ENCODE results near the gene CFTR. TPM values are rescaled to one million over a fixed set of nuclear protein-coding genes. Genes with fewer than 3 reads are reported as not detected.
"Not testable (repeated sequence)": the region's sequence is repeated elsewhere in the genome, so short reads cannot be mapped to it uniquely, and the experiment has no call there.

CFTR gene
- total RNA-seq, 1 experiment from 2014 or later, result 0.31 TPM

- CTCF ChIA-PET, result interaction anchor here (0.9 kb wide), 2 partner anchors 21 to 257 kb away, joined by 3 to 7 read pairs; no protein-coding TSS in a partner anchor
- Histone ChIP-seq H3K27ac (ENCODE audit: low read length) (no peak overlapping the region), H3K9me3 (ENCODE audit: control insufficient read depth, insufficient read depth, low read depth, low read length) (no peaks in the 10 kb centered on the region), H3K4me3 (ENCODE audit: low read depth in 2 of 2, low read length in 2 of 2) (no peak overlapping the region), H3K36me3 (ENCODE audit: control insufficient read depth, insufficient read depth, low read length) (no peaks in the 10 kb centered on the region), H3K4me1 (ENCODE audit: control insufficient read depth, insufficient read depth, low read length) (no peaks in the 10 kb centered on the region), H3K27me3 (ENCODE audit: control insufficient read depth, insufficient read depth, low read length) (no peaks in the 10 kb centered on the region)
- BruUV-seq (replicated peaks), result no TSS peak
- POLR2A ChIA-PET, result no interaction called here
- TF ChIP-seq CTCF (IDR thresholded peaks at IDR 0.05), result peak; percentile 63; the same call in 1 of the 2 replicates
- no peak for TF ChIP-seq TCF7L2 (IDR thresholded peaks at IDR 0.05; ENCODE audit: low read depth, low read length)
- no peak for TF ChIP-seq SIN3A (IDR thresholded peaks at IDR 0.05; ENCODE audit: borderline replicate concordance, insufficient read depth, low read depth, low read length)
- no peak for ATAC-seq
- peak; percentile 17 for DNase-seq (ENCODE audit: low read depth, low spot score)
- intact Hi-C loops (cut with micrococcal nuclease; ENCODE audit: unreplicated experiment), result no loop called here
- in situ Hi-C loops (cut with HindIII; ENCODE audit: low pct_unique_long_range_greater_than_20kb, low sequenced_read_pairs), result no loop called here
Measured at GRCh38 chr7:117458977-117459583, 20.7 kb upstream of the CFTR start.

GRCh38 chr7:117459735-117460134, 20.1 kb upstream of the CFTR start:
- H3K27ac ChIP-seq (ENCODE audit: low read length), result no peak overlapping the region
- CTCF ChIA-PET, result interaction anchor here (0.9 kb wide), 1 partner anchor 21 kb away, joined by 3 read pairs; no protein-coding TSS in a partner anchor
- DNase-seq (ENCODE audit: low read depth, low spot score) (no peak), ATAC-seq (no peak)
- H3K36me3 ChIP-seq (ENCODE audit: control insufficient read depth, insufficient read depth, low read length), result no peaks in the 10 kb centered on the region
- TF ChIP-seq TCF7L2 (IDR thresholded peaks at IDR 0.05; ENCODE audit: low read depth, low read length) (no peak), CTCF (IDR thresholded peaks at IDR 0.05) (no peak), REST (IDR thresholded peaks at IDR 0.05; ENCODE audit: insufficient read depth in 1 of 2, low read depth in 2 of 2, low read length in 1 of 2) (no peak), POLR2AphosphoS5 (IDR thresholded peaks at IDR 0.05; ENCODE audit: low read depth, low read length) (no peak), SIN3A (IDR thresholded peaks at IDR 0.05; ENCODE audit: borderline replicate concordance, insufficient read depth, low read depth, low read length) (no peak)
- intact Hi-C loops (cut with micrococcal nuclease; ENCODE audit: unreplicated experiment), result loop anchor here (2.0 kb wide), 1 partner anchor 255 kb away; no protein-coding TSS in a partner anchor
- H3K9me3 ChIP-seq (ENCODE audit: control insufficient read depth, insufficient read depth, low read depth, low read length), result no peaks in the 10 kb centered on the region
- no peaks in the 10 kb centered on the region for H3K4me1 ChIP-seq (ENCODE audit: control insufficient read depth, insufficient read depth, low read length)
- no peak overlapping the region for H3K4me3 ChIP-seq (ENCODE audit: low read depth in 2 of 2, low read length in 2 of 2)
- in situ Hi-C loops (cut with HindIII; ENCODE audit: low pct_unique_long_range_greater_than_20kb, low sequenced_read_pairs), result no loop called here
- no peaks in the 10 kb centered on the region for H3K27me3 ChIP-seq (ENCODE audit: control insufficient read depth, insufficient read depth, low read length)
- BruUV-seq (replicated peaks), result no TSS peak
- POLR2A ChIA-PET, result no interaction called here

- ATAC-seq; H3K27me3 ChIP-seq (ENCODE audit: control insufficient read depth, insufficient read depth, low read length); H3K36me3 ChIP-seq (ENCODE audit: control insufficient read depth, insufficient read depth, low read length); in situ Hi-C loops (cut with HindIII; ENCODE audit: low pct_unique_long_range_greater_than_20kb, low sequenced_read_pairs); POLR2A ChIA-PET; H3K9me3 ChIP-seq (ENCODE audit: control insufficient read depth, insufficient read depth, low read depth, low read length); DNase-seq (ENCODE audit: low read depth, low spot score); CTCF ChIA-PET; H3K4me3 ChIP-seq (ENCODE audit: low read depth in 2 of 2, low read length in 2 of 2); H3K4me1 ChIP-seq (ENCODE audit: control insufficient read depth, insufficient read depth, low read length); BruUV-seq (replicated peaks); H3K27ac ChIP-seq (ENCODE audit: low read length): not testable (repeated sequence)
- intact Hi-C loops (cut with micrococcal nuclease; ENCODE audit: unreplicated experiment), result loop anchor here (2.0 kb wide), 1 partner anchor 254 kb away; no protein-coding TSS in a partner anchor
Measured at GRCh38 chr7:117460815-117461214, 19.0 kb upstream of the CFTR start.
